Motor neuron (in vitro differentiated cells): ENCODE data around the gene COX17. TPM values are rescaled to one million over a fixed set of nuclear protein-coding genes. Genes with fewer than 3 reads are reported as not detected.

Experiments
- ATAC-seq, 8 experiments: fragments of 200-7000 bp; cut with Tn5 transposase; replicated peaks in 6 of 8; 2 replicates each; pipeline ENCODE4 v1.8.0; 2021; ENCODE audit warnings: mild to moderate bottlenecking in 8 of 8, moderate library complexity in 8 of 8
- H3K27ac ChIP-seq, 2 donors: fragments of 250-450 bp; sonication (Bioruptor Pico); 2 replicates each; pipeline ENCODE4 v1.9.0; 2021; ENCODE audit warnings: antibody characterized with exemption in 2 of 2, mild to moderate bottlenecking in 2 of 2, moderate library complexity in 1 of 2
- H3K4me1 ChIP-seq, 2 donors: fragments of 250-450 bp; sonication (Bioruptor Pico); replicated peaks in 1 of 2; 2 replicates each; pipeline ENCODE4 v1.6.1; 2021; ENCODE audit warnings: antibody characterized with exemption in 2 of 2, mild to moderate bottlenecking in 2 of 2, moderate library complexity in 1 of 2
- H3K4me3 ChIP-seq, 5 donors: fragments of 250-450 bp; sonication (Bioruptor Pico); 2 replicates each; pipeline ENCODE4 v1.9.0; 2021; ENCODE audit warnings: antibody characterized with exemption in 5 of 5, mild to moderate bottlenecking in 5 of 5, moderate library complexity in 4 of 5
- WGBS, 10 experiments: fragments of 450-650 bp; shearing (Covaris generic); methylation state at CpG; one replicate each; pipeline ENCODE4 v1.0.0; 2022; 5-methylcytosine and 5-hydroxymethylcytosine counted together
- in situ Hi-C, 9 experiments: fragments of 400-800 bp; cut with MboI; loops; one replicate each; pipeline ENCODE4 v1.15.0; 2021; ENCODE audit warnings: low sequenced_read_pairs in 9 of 9, low pct_unique_long_range_greater_than_20kb in 2 of 9; ENCODE audit not compliant: unreplicated experiment in 9 of 9
- total RNA-seq, 8 experiments: library from RNA; unstranded; fragments of 300-600 nt; gene quantifications; 2 replicates each; pipeline versions ENCODE4 v1.2.3 to v1.2.4, GENCODE V29; 2022

COX17 gene
- total RNA-seq: 10 to 100 TPM; 46.4 to 71.4 (median 54.9) TPM

DNA sequence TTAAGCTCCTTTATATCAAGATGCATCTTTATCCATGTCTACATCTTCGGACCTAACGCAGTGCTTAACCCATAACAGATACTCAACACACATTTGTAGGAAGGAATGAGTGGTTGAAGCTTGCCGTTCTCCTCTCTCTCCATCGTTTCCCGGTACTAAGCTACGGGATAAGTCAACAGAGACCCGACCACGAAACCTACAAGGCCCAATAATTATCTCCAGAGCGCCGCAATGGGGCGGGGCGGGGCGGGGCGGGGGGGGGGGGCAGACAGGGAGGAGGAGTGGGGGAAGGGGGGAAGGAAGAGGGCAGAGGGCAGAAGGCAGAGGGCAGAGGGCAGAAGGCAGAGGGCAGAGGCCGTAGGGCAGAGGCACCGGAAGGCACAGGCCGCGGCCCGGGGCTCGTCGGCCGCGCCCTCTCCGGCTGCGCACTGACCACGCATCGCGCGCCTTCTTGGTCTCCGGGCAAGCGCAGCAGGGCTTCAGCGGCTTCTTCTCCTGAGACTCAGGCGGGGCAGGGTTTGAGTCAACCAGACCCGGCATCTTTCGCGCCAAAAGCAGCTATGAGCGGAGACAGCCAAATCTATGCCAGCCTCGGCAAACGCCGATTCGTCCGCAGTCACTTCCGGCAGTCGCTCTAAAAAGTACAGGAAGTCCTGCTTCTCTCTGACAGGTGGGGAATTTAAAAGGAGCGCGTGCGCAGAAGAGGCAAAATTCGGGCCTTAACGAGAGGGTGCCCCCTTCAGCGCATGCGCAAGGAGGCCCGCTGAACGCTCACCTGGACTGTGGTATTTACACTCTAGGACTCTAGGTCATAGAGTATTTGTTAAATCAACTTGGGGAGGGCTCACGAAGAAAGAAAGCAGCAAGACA, at the start of gene COX17:
TSS of gene COX17 (minus strand) at position 636 of the 870 bp plus-strand sequence. CDS start at position 540, 96 bp downstream.
- H3K4me3 ChIP-seq: peak within 1 kb of the TSS; percentile 44 to 92 (median 56)
- peak within 1 kb of the TSS; percentile 25 to 80 for H3K27ac ChIP-seq
- ATAC-seq: peak; percentile 92 to 97 (median 94)
- 0 to 9% (median 6%) methylated on average over 2 to 20 of the region's 54 CpGs; no CpG with 5 or more reads in 3 of the 10 experiments for WGBS, 10 experiments
- in situ Hi-C loops: loop anchor here in 3 of 9 experiments (25.0 kb wide), 4 partner anchors 215 to 790 kb away; partner anchors contain the start of genes ARHGAP31 (in 1 of the 3), POGLUT1 (in 1 of the 3), TEX55 (in 1 of the 3) and TMEM39A (in 1 of the 3)
- H3K4me1 ChIP-seq: peaks cover 3 to 17% of the 10 kb centered on the region in 2 donors

DNA sequence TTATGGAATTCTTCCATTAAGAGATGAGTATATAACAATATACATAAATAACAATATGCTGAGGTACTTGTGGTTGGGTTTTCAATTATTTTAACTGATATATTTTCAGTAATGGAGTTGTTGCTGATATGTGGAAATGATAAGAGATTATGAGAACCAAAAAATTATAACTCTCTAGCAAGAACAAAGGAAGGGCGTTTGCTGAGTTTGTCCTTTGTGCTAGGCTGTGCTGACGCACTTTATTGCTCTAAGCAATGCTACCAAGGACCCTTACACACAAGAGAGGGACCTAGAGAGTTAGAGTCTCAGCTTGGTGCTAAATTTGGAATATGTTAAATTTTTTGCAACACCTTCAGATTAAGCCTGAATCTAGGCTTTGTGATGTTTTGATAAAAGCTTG, 49.7 kb upstream of the COX17 start:
- no peak overlapping the region for H3K4me3 ChIP-seq
- in situ Hi-C loops: no loop called here
- H3K4me1 ChIP-seq: peaks cover 0 to 3% of the 10 kb centered on the region in 2 donors
- no peak overlapping the region for H3K27ac ChIP-seq
- 37 to 100% (median 82%) methylated on average over 1 to 2 of the region's 2 CpGs; no CpG with 5 or more reads in 2 of the 10 experiments for WGBS, 10 experiments
- ATAC-seq: no peak

DNA sequence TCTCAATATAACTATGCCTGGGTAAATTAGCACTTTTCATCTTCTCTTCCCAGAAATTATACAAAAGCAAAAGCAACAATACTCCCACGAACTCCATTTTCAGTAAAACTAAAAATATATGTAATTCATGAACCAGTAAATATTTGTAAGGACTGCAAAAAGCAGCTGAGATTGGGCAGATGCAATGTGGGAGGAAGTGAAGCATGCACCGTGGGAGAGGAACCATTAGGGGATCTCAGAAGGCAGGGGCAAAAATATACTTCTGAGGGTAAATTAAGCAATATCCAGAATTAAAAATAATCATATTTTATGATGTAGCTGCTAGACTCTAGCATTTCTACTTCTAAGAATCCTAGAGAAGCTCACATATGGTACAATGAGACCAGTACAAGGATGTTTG, 45.8 kb upstream of the COX17 start:
- no peak for ATAC-seq
- Histone ChIP-seq H3K4me3 (no peak overlapping the region), H3K4me1 (no peaks in the 10 kb centered on the region), H3K27ac (no peak overlapping the region)
- 0 to 93% (median 65%) methylated on average over 1 to 2 of the region's 2 CpGs for WGBS, 10 experiments
- in situ Hi-C loops: no loop called here

- 27 to 96% (median 60%) methylated on average over 1 to 5 of the region's 5 CpGs; no CpG with 5 or more reads in 1 of the 10 experiments for WGBS, 10 experiments
- no peak for ATAC-seq
- H3K27ac ChIP-seq: no peak overlapping the region
- H3K4me1 ChIP-seq: no peaks in the 10 kb centered on the region
- H3K4me3 ChIP-seq: no peak overlapping the region
- in situ Hi-C loops: no loop called here
Measured at GRCh38 chr3:119717520-119717919, 40.3 kb upstream of the COX17 start.

DNA sequence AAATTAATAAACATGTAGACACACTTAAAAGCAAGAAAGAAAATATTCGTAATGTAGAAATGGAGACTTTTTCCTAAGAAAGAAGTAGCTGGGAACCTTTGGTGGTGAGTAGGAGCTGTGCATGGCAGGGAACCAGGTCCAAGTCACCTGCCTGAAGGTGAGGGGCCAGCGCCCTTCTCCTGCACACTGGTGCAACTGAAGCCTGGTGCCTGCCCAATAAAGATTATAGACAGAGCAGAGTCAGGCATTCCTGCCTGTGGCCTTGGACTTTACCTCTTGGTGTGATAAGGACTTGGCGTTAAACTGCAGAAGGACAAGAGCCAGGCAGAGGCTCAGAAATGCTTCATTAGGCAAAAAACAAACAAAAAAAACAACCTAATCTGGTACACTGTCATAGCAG, 39.8 kb upstream of the COX17 start:
- H3K4me3 ChIP-seq: no peak overlapping the region
- 33 to 100% (median 95%) methylated on average over 1 to 3 of the region's 3 CpGs; no CpG with 5 or more reads in 1 of the 10 experiments for WGBS, 10 experiments
- in situ Hi-C loops: no loop called here
- ATAC-seq: no peak
- no peak overlapping the region for H3K27ac ChIP-seq
- H3K4me1 ChIP-seq: no peaks in the 10 kb centered on the region

GRCh38 chr3:119715105-119715504, 37.9 kb upstream of the COX17 start:
- no peaks in the 10 kb centered on the region for H3K4me1 ChIP-seq
- ATAC-seq: no peak
- in situ Hi-C loops: no loop called here
- H3K27ac ChIP-seq: no peak overlapping the region
- H3K4me3 ChIP-seq: no peak overlapping the region
- WGBS, 10 experiments: 79 to 100% (median 100%) methylated on average over 1 to 2 of the region's 2 CpGs

DNA sequence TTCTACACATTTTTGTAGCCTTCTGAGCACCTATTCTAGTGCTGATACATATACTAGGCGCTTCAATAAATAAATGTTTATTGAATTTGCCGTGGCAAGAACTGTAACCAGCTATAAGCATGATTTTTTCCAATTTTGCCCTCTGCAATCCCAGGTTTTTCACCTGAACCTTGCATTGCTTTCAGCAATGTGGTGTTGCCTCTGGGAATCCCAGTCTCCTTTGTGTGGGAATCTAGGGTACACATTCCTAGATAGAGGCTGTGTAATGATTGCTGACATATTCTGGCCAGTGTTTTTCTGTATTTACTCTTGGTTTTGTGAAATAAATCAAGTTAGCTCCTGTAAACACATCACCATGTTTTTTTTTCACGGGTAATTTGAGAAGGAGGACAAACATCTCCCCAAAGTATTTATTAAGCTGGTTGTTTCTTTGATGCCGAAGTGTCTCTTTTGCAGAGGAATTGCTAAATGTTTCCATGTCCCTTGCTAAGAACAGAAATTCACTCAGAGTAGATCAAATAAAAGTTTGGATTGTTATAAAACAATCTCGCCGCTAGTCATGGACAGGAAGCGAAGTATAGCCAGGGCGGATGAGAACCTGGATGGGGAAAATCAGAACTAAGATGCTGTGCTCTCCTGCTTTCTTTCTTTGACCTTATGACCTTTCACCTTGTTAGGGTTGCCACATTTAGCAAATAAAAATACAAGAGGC, 26.8 kb upstream of the COX17 start:
- Histone ChIP-seq H3K27ac (no peak overlapping the region), H3K4me1 (peaks cover 5 to 9% of the 10 kb centered on the region in 2 donors), H3K4me3 (peak overlapping the region; percentile 45 to 65 (median 52))
- peak in 1 of 8 experiments; percentile 6 for ATAC-seq
- in situ Hi-C loops: no loop called here
- WGBS, 10 experiments: 30 to 77% (median 62%) methylated on average over 1 to 8 of the region's 8 CpGs; no CpG with 5 or more reads in 1 of the 10 experiments

DNA sequence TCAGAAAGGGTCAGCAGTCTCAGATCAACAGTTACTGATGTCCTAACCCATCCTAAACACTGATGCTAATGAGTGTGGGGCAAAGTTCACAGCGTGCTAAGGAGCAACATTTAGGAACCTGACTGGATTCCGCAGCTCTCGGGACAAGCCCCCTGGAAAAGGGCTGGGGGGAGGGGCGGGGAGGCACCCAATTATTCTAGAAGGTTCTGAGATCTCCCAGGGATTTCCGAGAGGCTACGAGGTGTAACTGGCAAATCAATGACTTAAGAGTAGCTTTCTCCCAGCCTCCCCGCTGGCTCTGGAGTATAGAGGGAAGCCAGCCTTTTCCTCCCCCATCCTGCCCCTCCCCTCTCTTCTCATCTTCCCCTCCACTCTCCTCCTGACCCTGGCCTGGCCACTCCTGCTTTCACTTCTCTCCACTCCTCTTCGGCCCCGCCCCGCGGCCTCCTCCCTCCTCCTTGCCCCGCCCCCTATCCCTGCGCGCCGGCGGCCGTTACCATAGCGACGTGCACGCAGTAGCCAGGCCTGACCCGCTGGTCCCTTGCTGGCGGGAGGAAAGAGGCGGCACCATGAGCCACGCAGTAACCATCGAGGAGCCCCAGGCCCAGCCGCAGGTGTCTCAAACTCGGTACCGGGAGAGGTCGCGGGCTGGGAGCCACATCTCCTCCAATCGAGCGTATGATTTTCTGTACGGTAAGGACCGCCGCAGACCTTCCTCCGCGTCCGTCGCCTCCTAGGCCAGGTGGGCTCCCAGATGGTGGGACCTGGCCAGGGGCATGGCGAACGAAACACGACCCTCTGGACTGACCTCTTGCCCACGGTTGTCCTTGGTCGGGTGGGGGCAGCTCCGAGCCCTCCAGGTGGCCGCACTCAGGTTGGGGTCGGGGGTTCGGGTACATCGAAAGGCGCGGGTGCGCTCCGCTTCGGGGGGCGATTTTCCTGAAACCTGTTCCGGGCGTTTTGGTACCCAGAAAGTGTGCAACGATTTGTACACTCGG, 25.6 kb upstream of the COX17 start, which contains the start of gene CFAP91:
TSS of gene CFAP91 (plus strand) at position 493 of the 998 bp plus-strand sequence. CDS start at position 570, 77 bp downstream.
- in situ Hi-C loops: no loop called here
- Histone ChIP-seq H3K4me3 (peak within 1 kb of the TSS; percentile 45 to 65 (median 52)), H3K4me1 (peaks cover 5 to 9% of the 10 kb centered on the region in 2 donors), H3K27ac (peak within 1 kb of the TSS in 1 of 2 donors; percentile 40)
- whole genome bisulfite sequencing, 10 experiments: 0 to 17% (median 2%) methylated on average over 1 to 30 of the region's 59 CpGs; no CpG with 5 or more reads in 5 of the 10 experiments
- ATAC-seq: peak; percentile 96 to 99 (median 97)

- no peak for ATAC-seq
- WGBS, 10 experiments: 80 to 100% (median 92%) methylated on average over 5 to 13 of the region's 22 CpGs; no CpG with 5 or more reads in 3 of the 10 experiments
- Histone ChIP-seq H3K4me1 (peaks cover 5 to 9% of the 10 kb centered on the region in 2 donors), H3K4me3 (no peak overlapping the region), H3K27ac (no peak overlapping the region)
- in situ Hi-C loops: no loop called here
Measured at GRCh38 chr3:119700920-119701734, 23.9 kb upstream of the COX17 start.

GRCh38 chr3:119700269-119700919, 23.2 kb upstream of the COX17 start:
- in situ Hi-C loops: no loop called here
- ATAC-seq: no peak
- 89 to 100% (median 93%) methylated on average over 2 to 4 of the region's 4 CpGs; no CpG with 5 or more reads in 1 of the 10 experiments for WGBS, 10 experiments

DNA sequence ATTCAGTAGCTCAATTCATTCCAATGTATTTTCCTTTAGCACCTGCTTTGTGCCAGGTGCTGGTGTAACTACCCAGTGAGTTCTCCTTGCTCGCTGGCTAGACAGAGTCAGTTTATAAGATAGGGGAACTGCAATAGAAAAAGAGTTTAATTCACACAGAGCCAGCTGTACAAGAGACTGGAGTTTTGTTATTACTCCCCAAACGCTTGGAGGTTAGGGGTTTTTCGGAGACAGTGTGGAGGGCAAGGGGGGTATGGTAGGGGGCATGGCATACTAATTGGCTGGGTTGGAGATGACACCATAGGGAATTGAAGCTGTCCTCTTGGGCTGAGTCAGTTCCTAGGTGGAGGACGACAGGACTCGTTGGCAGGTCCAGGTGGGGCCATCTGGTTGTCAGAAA, 20.2 kb upstream of the COX17 start:
- WGBS, 10 experiments: 40 to 100% (median 75%) methylated on average over 1 to 3 of the region's 5 CpGs; no CpG with 5 or more reads in 1 of the 10 experiments
- in situ Hi-C loops: loop anchor here in 3 of 9 experiments (25.0 kb wide), 4 partner anchors 235 to 810 kb away; partner anchors contain the start of genes ARHGAP31 (in 1 of the 3), POGLUT1 (in 1 of the 3), TEX55 (in 1 of the 3) and TMEM39A (in 1 of the 3)
- Histone ChIP-seq H3K4me1 (peaks cover 0 to under 1% of the 10 kb centered on the region in 2 donors), H3K4me3 (no peak overlapping the region), H3K27ac (no peak overlapping the region)
- ATAC-seq: no peak

More at GRCh38 chr3:119700269-119700919, 23.2 kb upstream of the COX17 start:
- Histone ChIP-seq H3K4me1 (peaks cover 5 to 9% of the 10 kb centered on the region in 2 donors), H3K4me3 (no peak overlapping the region), H3K27ac (no peak overlapping the region)
